Loucy (cell line): ENCODE results near the gene NXPH2.

Source experiments
- H2AFZ ChIP-seq: fragments of 200-600 bp; sonication (generic); 2 replicates; pipeline ENCODE4 v1.6.0; 2016; ENCODE audit warnings: antibody characterized with exemption, mild to moderate bottlenecking, low read length, moderate library complexity
- H3F3A ChIP-seq: fragments of 200-600 bp; 2 replicates; pipeline ENCODE4 v1.6.0; 2016; ENCODE audit warnings: antibody characterized with exemption, low read depth, mild to moderate bottlenecking
- H3K27me3 ChIP-seq: fragments of 200-600 bp; sonication (generic); 2 replicates; pipeline ENCODE4 v1.6.1; 2014; ENCODE audit warnings: low read length, mild to moderate bottlenecking; ENCODE audit not compliant: insufficient read depth, poor library complexity, severe bottlenecking
- H3K36me3 ChIP-seq: fragments of 200-600 bp; sonication (generic); 2 replicates; pipeline ENCODE4 v1.6.1; 2016; ENCODE audit warnings: low read length; ENCODE audit not compliant: insufficient read depth
- H3K4me1 ChIP-seq: fragments of 200-600 bp; sonication (generic); 2 replicates; pipeline ENCODE4 v1.5.1; 2014; ENCODE audit warnings: low read length, mild to moderate bottlenecking; ENCODE audit not compliant: insufficient read depth, poor library complexity, severe bottlenecking
- H3K4me2 ChIP-seq: fragments of 200-600 bp; sonication (generic); 2 replicates; pipeline ENCODE4 v1.6.0; 2014; ENCODE audit warnings: antibody characterized with exemption, low read length, low read depth, mild to moderate bottlenecking; ENCODE audit not compliant: poor library complexity, severe bottlenecking
- H3K4me3 ChIP-seq: fragments of 200-600 bp; sonication (generic); 2 replicates; pipeline ENCODE4 v1.5.1; 2014; ENCODE audit warnings: low read length, mild to moderate bottlenecking, mixed read lengths; ENCODE audit not compliant: poor library complexity, severe bottlenecking
- H3K79me2 ChIP-seq: fragments of 200-600 bp; sonication (generic); 2 replicates; pipeline ENCODE4 v1.6.1; 2014; ENCODE audit warnings: low read length; ENCODE audit not compliant: insufficient read depth
- H3K9ac ChIP-seq: fragments of 200-600 bp; sonication (generic); 2 replicates; pipeline ENCODE4 v1.6.0; 2014; ENCODE audit warnings: mild to moderate bottlenecking, low read depth, low read length, moderate library complexity; ENCODE audit not compliant: poor library complexity, severe bottlenecking
- H3K9me2 ChIP-seq: fragments of 200-600 bp; sonication (generic); replicated peaks from 2 replicates; pipeline ENCODE4 v1.6.1; 2016; ENCODE audit warnings: low read depth, low read length, mixed read lengths
- H3K9me3 ChIP-seq: fragments of 200-600 bp; sonication (generic); 2 replicates; pipeline ENCODE4 v1.6.1; 2014; ENCODE audit warnings: mild to moderate bottlenecking, antibody characterized with exemption, low read length, low read depth; ENCODE audit not compliant: insufficient read depth
- H4K20me1 ChIP-seq: fragments of 200-600 bp; sonication (generic); 2 replicates; pipeline ENCODE4 v1.6.0; 2014; ENCODE audit warnings: antibody characterized with exemption, low read length, mild to moderate bottlenecking; ENCODE audit not compliant: insufficient read depth, poor library complexity, severe bottlenecking
- EZH2phosphoT487 ChIP-seq: fragments of 200-600 bp; IDR thresholded peaks from 2 replicates; pipeline ENCODE4 v1.6.1; 2018; ENCODE audit warnings: antibody characterized with exemption, mild to moderate bottlenecking, moderate library complexity, borderline replicate concordance
- TF ChIP-seq, protein P1 (sequence below): fragments of 200-600 bp; sonication (generic); conservative IDR thresholded peaks from 2 replicates; pipeline ENCODE4 v1.5.1; 2014; ENCODE audit warnings: mild to moderate bottlenecking, antibody characterized with exemption, low read length

NXPH2 gene

DNA sequence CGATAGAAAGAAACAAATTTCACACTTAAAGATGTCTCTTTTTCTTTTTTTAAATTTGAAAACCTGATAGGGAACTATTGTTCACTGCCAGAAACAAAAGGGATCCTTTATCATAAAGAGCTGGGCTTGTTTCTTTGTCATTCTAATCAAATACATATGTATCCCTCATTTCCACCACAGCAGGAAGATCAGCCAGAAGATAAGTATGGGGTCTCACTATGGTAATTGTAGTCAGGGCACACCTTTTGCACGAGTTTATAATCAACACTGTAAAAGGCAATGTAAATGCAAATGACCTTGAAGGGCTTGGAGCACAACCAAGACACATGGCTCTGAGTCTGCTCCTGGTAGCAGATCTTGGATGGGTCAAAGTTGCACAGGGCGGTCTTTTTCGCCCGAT lies 109.5 kb downstream of the NXPH2 start:
- H3K9ac ChIP-seq, result no peak overlapping the region
- H3K79me2 ChIP-seq, result no peaks in the 10 kb centered on the region
- no peak overlapping the region for H3K4me3 ChIP-seq
- H3K4me2 ChIP-seq, result no peak overlapping the region
- no peaks in the 10 kb centered on the region for H3K36me3 ChIP-seq
- H3K27me3 ChIP-seq, result no peaks in the 10 kb centered on the region
- no peaks in the 10 kb centered on the region for H3K4me1 ChIP-seq
- H4K20me1 ChIP-seq, result no peaks in the 10 kb centered on the region
- TF ChIP-seq EZH2phosphoT487, result no peak
- TF ChIP-seq, protein P1, sequence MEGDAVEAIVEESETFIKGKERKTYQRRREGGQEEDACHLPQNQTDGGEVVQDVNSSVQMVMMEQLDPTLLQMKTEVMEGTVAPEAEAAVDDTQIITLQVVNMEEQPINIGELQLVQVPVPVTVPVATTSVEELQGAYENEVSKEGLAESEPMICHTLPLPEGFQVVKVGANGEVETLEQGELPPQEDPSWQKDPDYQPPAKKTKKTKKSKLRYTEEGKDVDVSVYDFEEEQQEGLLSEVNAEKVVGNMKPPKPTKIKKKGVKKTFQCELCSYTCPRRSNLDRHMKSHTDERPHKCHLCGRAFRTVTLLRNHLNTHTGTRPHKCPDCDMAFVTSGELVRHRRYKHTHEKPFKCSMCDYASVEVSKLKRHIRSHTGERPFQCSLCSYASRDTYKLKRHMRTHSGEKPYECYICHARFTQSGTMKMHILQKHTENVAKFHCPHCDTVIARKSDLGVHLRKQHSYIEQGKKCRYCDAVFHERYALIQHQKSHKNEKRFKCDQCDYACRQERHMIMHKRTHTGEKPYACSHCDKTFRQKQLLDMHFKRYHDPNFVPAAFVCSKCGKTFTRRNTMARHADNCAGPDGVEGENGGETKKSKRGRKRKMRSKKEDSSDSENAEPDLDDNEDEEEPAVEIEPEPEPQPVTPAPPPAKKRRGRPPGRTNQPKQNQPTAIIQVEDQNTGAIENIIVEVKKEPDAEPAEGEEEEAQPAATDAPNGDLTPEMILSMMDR, result no peak
- H2AFZ ChIP-seq, result no peak overlapping the region
- H3F3A ChIP-seq, result no peaks in the 10 kb centered on the region
- H3K9me2 ChIP-seq, result no peaks in the 10 kb centered on the region
- H3K9me3 ChIP-seq, result no peaks in the 10 kb centered on the region

DNA sequence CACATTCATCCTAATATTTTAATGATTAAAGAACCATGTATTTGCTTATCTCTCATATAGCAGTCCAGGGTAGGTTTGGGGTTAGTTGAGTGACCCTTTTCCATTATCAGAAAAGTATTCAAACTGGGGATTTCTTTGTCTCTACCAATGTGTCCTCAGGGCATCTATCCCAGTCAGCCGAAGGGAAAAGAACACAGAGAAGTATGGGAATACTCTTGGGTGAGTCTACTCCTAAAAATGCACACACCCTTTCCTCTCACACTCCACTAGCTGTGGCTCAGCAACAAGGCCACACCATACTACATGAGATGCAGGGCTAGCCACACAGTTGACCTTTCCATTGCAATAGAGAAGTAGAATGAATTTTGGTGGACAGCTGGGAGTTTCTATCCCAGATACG lies 114.3 kb downstream of the NXPH2 start:
- no peaks in the 10 kb centered on the region for H3K36me3 ChIP-seq
- H4K20me1 ChIP-seq, result no peaks in the 10 kb centered on the region
- no peak overlapping the region for H3K4me2 ChIP-seq
- no peak overlapping the region for H3K9ac ChIP-seq
- no peaks in the 10 kb centered on the region for H3K4me1 ChIP-seq
- no peaks in the 10 kb centered on the region for H3K79me2 ChIP-seq
- no peak overlapping the region for H3K4me3 ChIP-seq
- no peaks in the 10 kb centered on the region for H3K9me2 ChIP-seq
- no peaks in the 10 kb centered on the region for H3K9me3 ChIP-seq
- H3K27me3 ChIP-seq, result no peaks in the 10 kb centered on the region
- no peak overlapping the region for H2AFZ ChIP-seq
- no peaks in the 10 kb centered on the region for H3F3A ChIP-seq
- TF ChIP-seq EZH2phosphoT487, result no peak
- TF ChIP-seq, protein P1, result no peak

DNA sequence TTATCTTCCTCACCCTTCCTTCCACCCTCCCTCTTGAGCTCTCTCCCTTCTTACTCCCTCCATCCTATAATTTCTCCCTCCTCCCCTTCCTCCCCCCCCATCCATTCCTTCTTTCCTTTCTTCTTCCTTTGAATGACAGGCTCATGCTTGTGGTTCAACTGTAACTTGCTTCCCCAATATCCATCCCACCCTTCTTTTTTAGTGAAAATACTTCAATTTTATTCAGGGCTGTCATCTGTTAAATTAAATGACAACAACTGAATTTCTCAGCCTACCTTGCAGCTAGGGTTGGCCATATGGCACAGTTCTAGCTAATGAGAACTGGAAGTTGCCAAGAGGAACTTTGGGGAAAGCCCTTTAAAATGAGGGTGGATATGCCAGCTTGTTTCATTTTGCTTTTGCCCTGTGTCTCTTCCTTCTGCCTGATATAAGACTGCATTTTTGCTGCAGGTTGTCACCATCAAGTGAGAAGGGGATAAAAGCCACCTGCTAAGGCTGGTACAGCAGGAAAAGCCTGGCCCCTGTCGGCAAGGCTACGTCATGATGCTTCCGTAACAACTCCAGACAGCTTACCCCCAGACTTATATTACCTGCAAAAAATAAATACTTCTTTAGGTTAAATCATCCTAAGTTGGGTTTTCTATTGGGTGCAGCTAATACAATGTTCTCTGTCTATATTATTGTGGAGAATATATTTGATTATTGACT lies 121.8 kb downstream of the NXPH2 start:
- no peaks in the 10 kb centered on the region for H4K20me1 ChIP-seq
- no peaks in the 10 kb centered on the region for H3K9me3 ChIP-seq
- no peak overlapping the region for H2AFZ ChIP-seq
- no peaks in the 10 kb centered on the region for H3K36me3 ChIP-seq
- no peak for TF ChIP-seq EZH2phosphoT487
- TF ChIP-seq, protein P1, result no peak
- no peaks in the 10 kb centered on the region for H3K9me2 ChIP-seq
- no peaks in the 10 kb centered on the region for H3K79me2 ChIP-seq
- no peak overlapping the region for H3K9ac ChIP-seq
- no peak overlapping the region for H3K4me2 ChIP-seq
- H3F3A ChIP-seq, result no peaks in the 10 kb centered on the region
- no peaks in the 10 kb centered on the region for H3K4me1 ChIP-seq
- no peak overlapping the region for H3K4me3 ChIP-seq
- no peaks in the 10 kb centered on the region for H3K27me3 ChIP-seq
